SJSA1 (cell line): Measurements from ENCODE around the gene PPL. TPM values are rescaled to one million over a fixed set of nuclear protein-coding genes. Genes with fewer than 3 reads are reported as not detected.

Source experiments
- total RNA-seq: library from RNA; depleted of rRNA; stranded (reverse); fragments of >200 nt; shearing (Covaris generic); gene quantifications from 2 replicates; pipeline ENCODE4 v1.2.3, GENCODE V29; 2014; rRNA removed

PPL gene
- total RNA-seq, 1 experiment from 2014 or later = 0.11 TPM

Other genes with a start within 250 kb of the PPL start
- 63.5 and 83.0 TPM in 2 replicates for gene NUDT16L1, start 243.6 kb downstream of the PPL start, total RNA-seq
- gene ANKS3, start 202.9 kb downstream of the PPL start, total RNA-seq = 20.9 and 21.9 TPM in 2 replicates
- 0.38 and 1.1 TPM in 2 replicates for gene DNAAF8, start 202.6 kb downstream of the PPL start, total RNA-seq
- gene ZNF500, start 170.0 kb downstream of the PPL start, total RNA-seq = 8.8 and 15.1 TPM in 2 replicates
- not detected in 2 replicates for gene SEPTIN12, start 148.8 kb downstream of the PPL start, total RNA-seq
- not detected in 2 replicates for gene SMIM22, start 141.8 kb downstream of the PPL start, total RNA-seq
- 9.9 and 15.1 TPM in 2 replicates for gene ROGDI, start 134.5 kb downstream of the PPL start, total RNA-seq
- 35.2 and 49.0 TPM in 2 replicates for gene GLYR1, start 89.9 kb downstream of the PPL start, total RNA-seq
- gene UBN1, start 89.7 kb downstream of the PPL start, total RNA-seq = 30.8 and 31.5 TPM in 2 replicates
- gene SEC14L5, start 21.2 kb upstream of the PPL start, total RNA-seq = not detected in 2 replicates
- 12.1 and 31.5 TPM in 2 replicates for gene NAGPA, start 96.8 kb upstream of the PPL start, total RNA-seq
- gene C16orf89, start 128.8 kb upstream of the PPL start, total RNA-seq = not detected in 2 replicates
- 22.2 and 38.5 TPM in 2 replicates for gene ALG1, start 134.7 kb upstream of the PPL start, total RNA-seq
- 17.4 and 19.0 TPM in 2 replicates for gene EEF2KMT, start 160.6 kb upstream of the PPL start, total RNA-seq